Liver (tissue), 9 donors: ENCODE measurements around the gene MXD4. TPM values are rescaled to one million over a fixed set of nuclear protein-coding genes. Genes with fewer than 3 reads are reported as not detected.

ENCODE experiments used
- DNase-seq: peaks from one replicate; pipeline ENCODE4 v3.0.0-alpha.2; 2017; ENCODE audit warnings: low spot score
- H3K27ac ChIP-seq, 2 donors: one replicate each; pipeline ENCODE4 v1.7.0; 2013; ENCODE audit warnings: inconsistent platforms in 2 of 2, low read length in 2 of 2, control low read depth in 1 of 2, low read depth in 1 of 2, mild to moderate bottlenecking in 1 of 2
- H3K27me3 ChIP-seq, 4 donors: one replicate each; pipeline versions ENCODE4 v1.6.1 to v1.7.0; 2013; ENCODE audit warnings: low read length in 3 of 4, inconsistent platforms in 1 of 4, mild to moderate bottlenecking in 1 of 4, moderate library complexity in 1 of 4; ENCODE audit not compliant: control insufficient read depth in 4 of 4, insufficient read depth in 4 of 4
- H3K36me3 ChIP-seq, 4 donors: one replicate each; pipeline versions ENCODE4 v1.6.1 to v1.7.0; 2013; ENCODE audit warnings: low read length in 3 of 4, mild to moderate bottlenecking in 3 of 4, low read depth in 1 of 4, moderate library complexity in 1 of 4; ENCODE audit not compliant: control insufficient read depth in 4 of 4, insufficient read depth in 3 of 4
- H3K4me1 ChIP-seq, 4 donors: one replicate each; pipeline versions ENCODE4 v1.6.1 to v1.7.0; 2013; ENCODE audit warnings: low read length in 3 of 4, mild to moderate bottlenecking in 3 of 4, moderate library complexity in 1 of 4; ENCODE audit not compliant: control insufficient read depth in 4 of 4, insufficient read depth in 4 of 4
- H3K4me3 ChIP-seq, 3 donors: one replicate each; pipeline versions ENCODE4 v1.6.1 to v1.7.0; 2013; ENCODE audit warnings: low read length in 3 of 3, control low read depth in 1 of 3, low read depth in 1 of 3, mild to moderate bottlenecking in 1 of 3
- H3K9ac ChIP-seq, 2 donors: one replicate each; pipeline ENCODE4 v1.7.0; 2013; ENCODE audit warnings: low read length in 2 of 2, mild to moderate bottlenecking in 2 of 2, moderate library complexity in 2 of 2, control low read depth in 1 of 2, low read depth in 1 of 2
- H3K9me3 ChIP-seq, 4 donors: one replicate each; pipeline versions ENCODE4 v1.6.1 to v1.7.0; 2013; ENCODE audit warnings: low read length in 3 of 4; ENCODE audit not compliant: control insufficient read depth in 4 of 4
- CTCF ChIP-seq: fragments of 150-350 bp; IDR thresholded peaks from 2 replicates; pipeline ENCODE4 v1.5.1; 2017; ENCODE audit warnings: improper control_type of control experiment, low read depth, low read length; ENCODE audit not compliant: missing input control
- EGR1 ChIP-seq, 2 donors: IDR thresholded peaks; 2 replicates each; pipeline ENCODE4 v1.6.1; 2016 to 2018; ENCODE audit warnings: antibody characterized with exemption in 2 of 2, low read depth in 2 of 2
- FOXA1 ChIP-seq: IDR thresholded peaks from 2 replicates; pipeline ENCODE4 v1.6.1; 2016; ENCODE audit warnings: antibody characterized with exemption
- FOXA2 ChIP-seq: IDR thresholded peaks from 2 replicates; pipeline ENCODE4 v1.6.1; 2016; ENCODE audit warnings: antibody characterized with exemption
- GABPA ChIP-seq, 2 donors: IDR thresholded peaks in 1 of 2; conservative IDR thresholded peaks in 1 of 2; 2 replicates each; pipeline ENCODE4 v1.6.1; 2016; ENCODE audit warnings: antibody characterized with exemption in 2 of 2, mild to moderate bottlenecking in 1 of 2, moderate library complexity in 1 of 2
- HNF4A ChIP-seq, 2 donors: conservative IDR thresholded peaks; 2 replicates each; pipeline ENCODE4 v1.6.1; 2016; ENCODE audit warnings: antibody characterized with exemption in 2 of 2, mild to moderate bottlenecking in 2 of 2
- HNF4G ChIP-seq: IDR thresholded peaks from 2 replicates; pipeline ENCODE4 v1.6.1; 2016; ENCODE audit warnings: antibody characterized with exemption
- JUND ChIP-seq, 2 donors: IDR thresholded peaks; 2 replicates each; pipeline ENCODE4 v1.6.1; 2016; ENCODE audit warnings: antibody characterized with exemption in 2 of 2
- RAD21 ChIP-seq, 2 donors: IDR thresholded peaks; 2 replicates each; pipeline ENCODE4 v1.6.1; 2016; ENCODE audit warnings: antibody characterized with exemption in 2 of 2, mild to moderate bottlenecking in 2 of 2
- RXRA ChIP-seq, 2 donors: IDR thresholded peaks; 2 replicates each; pipeline ENCODE4 v1.6.1; 2017 to 2018; ENCODE audit warnings: antibody characterized with exemption in 2 of 2, mild to moderate bottlenecking in 1 of 2
- SP1 ChIP-seq: IDR thresholded peaks from 2 replicates; pipeline ENCODE4 v1.6.1; 2018; ENCODE audit warnings: antibody characterized with exemption, mild to moderate bottlenecking
- TAF1 ChIP-seq: conservative IDR thresholded peaks from 2 replicates; pipeline ENCODE4 v1.6.1; 2016; ENCODE audit warnings: antibody characterized with exemption, mild to moderate bottlenecking
- YY1 ChIP-seq: IDR thresholded peaks from 2 replicates; pipeline ENCODE4 v1.6.1; 2016; ENCODE audit warnings: antibody characterized with exemption, mild to moderate bottlenecking
- ZBTB33 ChIP-seq: IDR thresholded peaks from 2 replicates; pipeline ENCODE4 v1.6.1; 2016; ENCODE audit warnings: antibody characterized with exemption
- WGBS: extraction: QIAGEN DNeasy Blood & Tissue Kit; methylation state at CpG from one replicate; pipeline ENCODE4 v1.1.7; 2013; 5-methylcytosine and 5-hydroxymethylcytosine counted together
- polyA plus RNA-seq, 2 donors: library from polyadenylated mRNA; stranded (reverse) in 1 of 2; unstranded in 1 of 2; fragments of 200-250 nt in 1 of 2; fragments of >200 nt in 1 of 2; fragmentation: Nextera tagmentation in 1 of 2; extraction: Ambion mirVana in 1 of 2; gene quantifications; one replicate each; pipeline versions ENCODE4 v1.2.1 to v1.2.3, GENCODE V29; 2013 to 2015
- total RNA-seq, 2 donors: library from RNA; depleted of rRNA; stranded (reverse); fragments of >200 nt; gene quantifications; one replicate each; pipeline ENCODE4 v1.2.3, GENCODE V29; 2014
- TF ChIP-seq, protein P1 (sequence below): IDR thresholded peaks from 2 replicates; pipeline ENCODE4 v1.6.1; 2016; ENCODE audit warnings: antibody characterized with exemption
- TF ChIP-seq, protein P2 (sequence below): IDR thresholded peaks from 2 replicates; pipeline ENCODE4 v1.6.1; 2016; ENCODE audit warnings: antibody characterized with exemption, mild to moderate bottlenecking
- TF ChIP-seq, protein P3 (sequence below): IDR thresholded peaks from 2 replicates; pipeline ENCODE4 v1.6.1; 2016; ENCODE audit warnings: antibody characterized with exemption
- donor health status: healthy.
- donor health status: healthy.
- donor health status: healthy.
- donor health status: healthy.
- donor health status: healthy.

The MXD4 gene
- total and polyA plus RNA-seq, 4 donors: 6.5 to 19.6 (median 15.9) TPM

- WGBS: 84% methylated on average over 6 of the region's 6 CpGs
- TF ChIP-seq RXRA (IDR thresholded peaks at IDR 0.05): no peak
- no peak for TF ChIP-seq TAF1
- TF ChIP-seq, protein P1, sequence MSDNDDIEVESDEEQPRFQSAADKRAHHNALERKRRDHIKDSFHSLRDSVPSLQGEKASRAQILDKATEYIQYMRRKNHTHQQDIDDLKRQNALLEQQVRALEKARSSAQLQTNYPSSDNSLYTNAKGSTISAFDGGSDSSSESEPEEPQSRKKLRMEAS: no peak
- TF ChIP-seq YY1: no peak
- TF ChIP-seq CTCF: no peak
- no peak for TF ChIP-seq FOXA1
- TF ChIP-seq SP1: no peak
- TF ChIP-seq ZBTB33: no peak
- TF ChIP-seq, protein P2, sequence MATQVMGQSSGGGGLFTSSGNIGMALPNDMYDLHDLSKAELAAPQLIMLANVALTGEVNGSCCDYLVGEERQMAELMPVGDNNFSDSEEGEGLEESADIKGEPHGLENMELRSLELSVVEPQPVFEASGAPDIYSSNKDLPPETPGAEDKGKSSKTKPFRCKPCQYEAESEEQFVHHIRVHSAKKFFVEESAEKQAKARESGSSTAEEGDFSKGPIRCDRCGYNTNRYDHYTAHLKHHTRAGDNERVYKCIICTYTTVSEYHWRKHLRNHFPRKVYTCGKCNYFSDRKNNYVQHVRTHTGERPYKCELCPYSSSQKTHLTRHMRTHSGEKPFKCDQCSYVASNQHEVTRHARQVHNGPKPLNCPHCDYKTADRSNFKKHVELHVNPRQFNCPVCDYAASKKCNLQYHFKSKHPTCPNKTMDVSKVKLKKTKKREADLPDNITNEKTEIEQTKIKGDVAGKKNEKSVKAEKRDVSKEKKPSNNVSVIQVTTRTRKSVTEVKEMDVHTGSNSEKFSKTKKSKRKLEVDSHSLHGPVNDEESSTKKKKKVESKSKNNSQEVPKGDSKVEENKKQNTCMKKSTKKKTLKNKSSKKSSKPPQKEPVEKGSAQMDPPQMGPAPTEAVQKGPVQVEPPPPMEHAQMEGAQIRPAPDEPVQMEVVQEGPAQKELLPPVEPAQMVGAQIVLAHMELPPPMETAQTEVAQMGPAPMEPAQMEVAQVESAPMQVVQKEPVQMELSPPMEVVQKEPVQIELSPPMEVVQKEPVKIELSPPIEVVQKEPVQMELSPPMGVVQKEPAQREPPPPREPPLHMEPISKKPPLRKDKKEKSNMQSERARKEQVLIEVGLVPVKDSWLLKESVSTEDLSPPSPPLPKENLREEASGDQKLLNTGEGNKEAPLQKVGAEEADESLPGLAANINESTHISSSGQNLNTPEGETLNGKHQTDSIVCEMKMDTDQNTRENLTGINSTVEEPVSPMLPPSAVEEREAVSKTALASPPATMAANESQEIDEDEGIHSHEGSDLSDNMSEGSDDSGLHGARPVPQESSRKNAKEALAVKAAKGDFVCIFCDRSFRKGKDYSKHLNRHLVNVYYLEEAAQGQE: no peak
- no peak for TF ChIP-seq FOXA2
- no peak for TF ChIP-seq EGR1 (IDR thresholded peaks at IDR 0.05; ENCODE audit: low read depth in 2 of 2)
- TF ChIP-seq HNF4A (conservative IDR thresholded peaks at IDR 0.05): no peak
- no peak for TF ChIP-seq GABPA (IDR thresholded peaks at IDR 0.05 in 1 of 2, conservative IDR thresholded peaks at IDR 0.05 in 1 of 2)
- TF ChIP-seq, protein P3, sequence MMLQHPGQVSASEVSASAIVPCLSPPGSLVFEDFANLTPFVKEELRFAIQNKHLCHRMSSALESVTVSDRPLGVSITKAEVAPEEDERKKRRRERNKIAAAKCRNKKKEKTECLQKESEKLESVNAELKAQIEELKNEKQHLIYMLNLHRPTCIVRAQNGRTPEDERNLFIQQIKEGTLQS: no peak
- H3K36me3 ChIP-seq: no peaks in the 10 kb centered on the region
- no peak for DNase-seq
- no peak overlapping the region for H3K27ac ChIP-seq
- H3K4me1 ChIP-seq: no peaks in the 10 kb centered on the region
- H3K9ac ChIP-seq: no peak overlapping the region
- H3K27me3 ChIP-seq: no peaks in the 10 kb centered on the region
- no peaks in the 10 kb centered on the region for H3K9me3 ChIP-seq
- no peak overlapping the region for H3K4me3 ChIP-seq
Observed at GRCh38 chr4:2272828-2273120, 10.9 kb upstream of the MXD4 start.

- H3K9ac ChIP-seq: no peak overlapping the region
- no peak for DNase-seq
- WGBS: 94% methylated on average over 25 of the region's 25 CpGs
- TF ChIP-seq YY1 (no peak), ZBTB33 (no peak), JUND (IDR thresholded peaks at IDR 0.05) (no peak), HNF4G (no peak), HNF4A (conservative IDR thresholded peaks at IDR 0.05) (no peak), RAD21 (IDR thresholded peaks at IDR 0.05) (no peak), SP1 (no peak), EGR1 (IDR thresholded peaks at IDR 0.05; ENCODE audit: low read depth in 2 of 2) (no peak)
- TF ChIP-seq, protein P3: no peak
- TF ChIP-seq, protein P2: no peak
Observed at GRCh38 chr4:2272026-2272827, 10.3 kb upstream of the MXD4 start.

More at GRCh38 chr4:2272026-2272827, 10.3 kb upstream of the MXD4 start:
- no peaks in the 10 kb centered on the region for H3K4me1 ChIP-seq
- H3K27ac ChIP-seq: no peak overlapping the region
- H3K36me3 ChIP-seq: no peaks in the 10 kb centered on the region
- H3K4me3 ChIP-seq: no peak overlapping the region
- no peaks in the 10 kb centered on the region for H3K27me3 ChIP-seq
- no peaks in the 10 kb centered on the region for H3K9me3 ChIP-seq
